Astrocyte (in vitro differentiated cells and primary cell): Measurements from ENCODE around the gene RMND5B. TPM values are rescaled to one million over a fixed set of nuclear protein-coding genes. Genes with fewer than 3 reads are reported as not detected.
A peak's percentile ranks its signal among the peaks of the same experiment; 100 is the strongest.

ENCODE experiments used
- DNase-seq: peaks from one replicate; pipeline ENCODE4 v3.0.0-alpha.2; 2010; ENCODE audit warnings: low read depth
- FAIRE-seq: peaks from 2 replicates; lab custom pipeline; 2011; peaks lifted over from hg19 to GRCh38; lab: Jason Lieb, UNC
- H2AFZ ChIP-seq: 2 replicates; pipeline ENCODE4 v1.6.0; 2012; ENCODE audit warnings: low read depth, low read length, inconsistent platforms
- H3K27ac ChIP-seq: 2 replicates; pipeline ENCODE4 v1.5.1; 2011; ENCODE audit warnings: low read depth, low read length, inconsistent platforms
- H3K27me3 ChIP-seq: 2 replicates; pipeline ENCODE4 v1.6.0; 2011; ENCODE audit warnings: low read length, inconsistent platforms; ENCODE audit not compliant: insufficient read depth
- H3K36me3 ChIP-seq: 2 replicates; pipeline ENCODE4 v1.5.1; 2011; ENCODE audit warnings: low read length, inconsistent platforms; ENCODE audit not compliant: insufficient read depth
- H3K4me1 ChIP-seq: 2 replicates; pipeline ENCODE4 v1.5.1; 2011; ENCODE audit warnings: low read length, inconsistent platforms; ENCODE audit not compliant: insufficient read depth
- H3K4me2 ChIP-seq: 2 replicates; pipeline ENCODE4 v1.6.0; 2012; ENCODE audit warnings: low read length, inconsistent platforms
- H3K4me3 ChIP-seq: 2 replicates; pipeline ENCODE4 v1.5.1; 2011; ENCODE audit warnings: low read depth, mild to moderate bottlenecking, low read length, inconsistent platforms; ENCODE audit not compliant: insufficient read depth
- H3K79me2 ChIP-seq: 2 replicates; pipeline ENCODE4 v1.6.0; 2012; ENCODE audit warnings: mild to moderate bottlenecking, low read length, inconsistent platforms; ENCODE audit not compliant: insufficient read depth
- H3K9ac ChIP-seq: 2 replicates; pipeline ENCODE4 v1.6.0; 2012; ENCODE audit warnings: mild to moderate bottlenecking, low read length, inconsistent platforms
- H3K9me3 ChIP-seq: 2 replicates; pipeline ENCODE4 v1.5.1; 2012; ENCODE audit warnings: low read depth, mild to moderate bottlenecking, low read length, inconsistent platforms; ENCODE audit not compliant: insufficient read depth
- H4K20me1 ChIP-seq: 2 replicates; pipeline ENCODE4 v1.6.0; 2012; ENCODE audit warnings: low read length, inconsistent platforms; ENCODE audit not compliant: insufficient read depth
- H3K27ac Mint-ChIP-seq: one replicate; pipeline ENCODE4 v1.8.0; 2021; ENCODE audit warnings: mild to moderate bottlenecking, mixed read lengths; ENCODE audit not compliant: unreplicated experiment
- H3K27me3 Mint-ChIP-seq: one replicate; pipeline ENCODE4 v1.8.0; 2021; ENCODE audit warnings: low read depth, mixed read lengths; ENCODE audit not compliant: unreplicated experiment
- H3K36me3 Mint-ChIP-seq: one replicate; pipeline ENCODE4 v1.8.0; 2021; ENCODE audit warnings: low read depth, mixed read lengths; ENCODE audit not compliant: unreplicated experiment
- H3K4me1 Mint-ChIP-seq: one replicate; pipeline ENCODE4 v1.8.0; 2021; ENCODE audit warnings: low read depth, mixed read lengths; ENCODE audit not compliant: unreplicated experiment
- H3K4me3 Mint-ChIP-seq: one replicate; pipeline ENCODE4 v1.8.0; 2021; ENCODE audit warnings: mild to moderate bottlenecking, moderate library complexity, mixed read lengths; ENCODE audit not compliant: unreplicated experiment
- H3K9me3 Mint-ChIP-seq: one replicate; pipeline ENCODE4 v1.8.0; 2021; ENCODE audit warnings: mild to moderate bottlenecking, mixed read lengths; ENCODE audit not compliant: unreplicated experiment
- CTCF ChIP-seq: IDR thresholded peaks from 2 replicates; pipeline ENCODE4 v1.5.1; 2011; ENCODE audit warnings: low read depth, mild to moderate bottlenecking, inconsistent platforms, low read length, moderate library complexity; ENCODE audit not compliant: insufficient read depth
- EZH2 ChIP-seq: IDR thresholded peaks from 2 replicates; pipeline ENCODE4 v1.6.1; 2012; ENCODE audit warnings: mild to moderate bottlenecking, low read length, inconsistent platforms; ENCODE audit not compliant: insufficient read depth
- total RNA-seq: library from RNA; stranded (reverse); gene quantifications from 2 replicates; pipeline ENCODE4 v1.2.1, GENCODE V29; 2021

RMND5B gene
- total RNA-seq, 1 donor from 2014 or later = 14.3 TPM

GRCh38 chr5:178180141-178180863 lies 49.5 kb downstream of the RMND5B start:
- Histone ChIP-seq H3K4me1 (no peaks in the 10 kb centered on the region), H3K27ac (no peak overlapping the region), H3K36me3 (no peaks in the 10 kb centered on the region), H3K79me2 (no peaks in the 10 kb centered on the region), H3K4me2 (no peak overlapping the region), H3K9ac (no peak overlapping the region), H3K4me3 (no peak overlapping the region), H3K27me3 (peaks cover 2% of the 10 kb centered on the region), H4K20me1 (no peaks in the 10 kb centered on the region), H2AFZ (no peak overlapping the region), H3K9me3 (no peaks in the 10 kb centered on the region)
- TF ChIP-seq EZH2 (no peak), CTCF (no peak)
- H3K27ac Mint-ChIP-seq = no peak overlapping the region
- FAIRE-seq (no peak), DNase-seq (no peak)
- no peaks in the 10 kb centered on the region for H3K27me3 Mint-ChIP-seq
- peaks cover 3% of the 10 kb centered on the region for H3K4me1 Mint-ChIP-seq
- peaks cover 2% of the 10 kb centered on the region for H3K9me3 Mint-ChIP-seq
- no peak overlapping the region for H3K4me3 Mint-ChIP-seq
- H3K36me3 Mint-ChIP-seq = no peaks in the 10 kb centered on the region

- Mint-ChIP-seq H3K4me1 (peaks cover 3% of the 10 kb centered on the region), H3K9me3 (peaks cover 2% of the 10 kb centered on the region), H3K36me3 (no peaks in the 10 kb centered on the region), H3K27ac (peak overlapping the region; percentile 47), H3K4me3 (no peak overlapping the region), H3K27me3 (no peaks in the 10 kb centered on the region)
- peaks cover 2% of the 10 kb centered on the region for H3K27me3 ChIP-seq
- no peaks in the 10 kb centered on the region for H3K9me3 ChIP-seq
- H4K20me1 ChIP-seq = no peaks in the 10 kb centered on the region
- no peak overlapping the region for H3K9ac ChIP-seq
- H3K79me2 ChIP-seq = no peaks in the 10 kb centered on the region
- TF ChIP-seq CTCF = no peak
- TF ChIP-seq EZH2 = no peak
- H3K27ac ChIP-seq = no peak overlapping the region
- DNase-seq = no peak
- H3K4me1 ChIP-seq = no peaks in the 10 kb centered on the region
- no peak overlapping the region for H3K4me2 ChIP-seq
- FAIRE-seq = no peak
- H3K36me3 ChIP-seq = no peaks in the 10 kb centered on the region
- no peak overlapping the region for H2AFZ ChIP-seq
- H3K4me3 ChIP-seq = no peak overlapping the region
These were observed 51.5 kb downstream of the RMND5B start for GRCh38 chr5:178182158-178182876.

- Mint-ChIP-seq H3K36me3 (no peaks in the 10 kb centered on the region), H3K27ac (no peak overlapping the region), H3K4me3 (no peak overlapping the region), H3K4me1 (peaks cover 3% of the 10 kb centered on the region), H3K9me3 (no peaks in the 10 kb centered on the region), H3K27me3 (no peaks in the 10 kb centered on the region)
- no peak overlapping the region for H3K27ac ChIP-seq
- no peaks in the 10 kb centered on the region for H3K79me2 ChIP-seq
- no peaks in the 10 kb centered on the region for H3K27me3 ChIP-seq
- H3K36me3 ChIP-seq = no peaks in the 10 kb centered on the region
- no peak overlapping the region for H3K9ac ChIP-seq
- H3K9me3 ChIP-seq = no peaks in the 10 kb centered on the region
- H4K20me1 ChIP-seq = no peaks in the 10 kb centered on the region
- no peak for TF ChIP-seq EZH2
- no peak for TF ChIP-seq CTCF
- no peak overlapping the region for H3K4me3 ChIP-seq
- no peak overlapping the region for H3K4me2 ChIP-seq
- H2AFZ ChIP-seq = no peak overlapping the region
- peak; percentile 60 for DNase-seq
- FAIRE-seq = no peak
- H3K4me1 ChIP-seq = no peaks in the 10 kb centered on the region
These were observed 55.6 kb downstream of the RMND5B start for GRCh38 chr5:178186427-178186826.
